GM21390 (cell line): ENCODE measurements around the gene ABO.
"Not testable (repeated sequence)": the region's sequence is repeated elsewhere in the genome, so short reads cannot be mapped to it uniquely, and the experiment has no call there.

Source experiments
- ATAC-seq: cut with Tn5 transposase; IDR thresholded peaks from one replicate; pipeline ENCODE4 v1.9.1; 2021; ENCODE audit not compliant: unreplicated experiment

ABO gene

GRCh38 chr9:133226219-133227171, 48.5 kb downstream of the ABO start:
- ATAC-seq = no peak

GRCh38 chr9:133225171-133226011, 49.6 kb downstream of the ABO start:
- ATAC-seq = no peak

GRCh38 chr9:133224762-133225161, 50.2 kb downstream of the ABO start:
- ATAC-seq = no peak

DNA sequence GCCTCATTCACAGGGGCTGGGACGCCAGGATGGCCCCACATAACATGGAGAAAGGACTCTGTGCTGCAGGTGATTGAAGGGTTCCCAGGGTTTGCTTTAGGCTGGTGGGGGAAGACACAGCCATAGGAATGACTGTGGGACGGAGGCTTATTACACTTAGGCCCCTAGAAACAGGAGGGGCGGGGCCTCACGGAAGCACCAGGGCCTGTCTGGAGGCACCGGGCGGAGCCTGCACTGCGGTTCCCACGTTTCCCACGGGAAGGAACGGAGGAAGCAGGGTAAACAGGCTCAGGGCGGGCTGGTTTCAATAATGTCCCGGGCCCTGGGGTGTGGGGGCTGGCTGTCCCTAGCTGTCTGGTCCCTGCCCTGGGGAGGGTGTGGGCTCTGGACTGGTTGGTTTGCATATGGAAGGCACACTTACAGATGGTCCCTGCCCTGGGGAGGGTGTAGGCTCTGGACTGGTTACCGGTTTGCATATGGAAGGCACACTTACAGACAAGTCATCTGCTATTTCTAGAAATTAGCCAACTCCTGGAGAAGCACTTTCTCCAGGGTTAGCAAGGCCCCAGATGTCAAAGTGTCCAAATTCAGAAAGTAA, 51.7 kb downstream of the ABO start:
- not testable (repeated sequence) for ATAC-seq

- ATAC-seq = not testable (repeated sequence)
These were observed 53.0 kb downstream of the ABO start for GRCh38 chr9:133221994-133222393.

- no peak for ATAC-seq
These were observed 53.7 kb downstream of the ABO start for GRCh38 chr9:133221177-133221809.

DNA sequence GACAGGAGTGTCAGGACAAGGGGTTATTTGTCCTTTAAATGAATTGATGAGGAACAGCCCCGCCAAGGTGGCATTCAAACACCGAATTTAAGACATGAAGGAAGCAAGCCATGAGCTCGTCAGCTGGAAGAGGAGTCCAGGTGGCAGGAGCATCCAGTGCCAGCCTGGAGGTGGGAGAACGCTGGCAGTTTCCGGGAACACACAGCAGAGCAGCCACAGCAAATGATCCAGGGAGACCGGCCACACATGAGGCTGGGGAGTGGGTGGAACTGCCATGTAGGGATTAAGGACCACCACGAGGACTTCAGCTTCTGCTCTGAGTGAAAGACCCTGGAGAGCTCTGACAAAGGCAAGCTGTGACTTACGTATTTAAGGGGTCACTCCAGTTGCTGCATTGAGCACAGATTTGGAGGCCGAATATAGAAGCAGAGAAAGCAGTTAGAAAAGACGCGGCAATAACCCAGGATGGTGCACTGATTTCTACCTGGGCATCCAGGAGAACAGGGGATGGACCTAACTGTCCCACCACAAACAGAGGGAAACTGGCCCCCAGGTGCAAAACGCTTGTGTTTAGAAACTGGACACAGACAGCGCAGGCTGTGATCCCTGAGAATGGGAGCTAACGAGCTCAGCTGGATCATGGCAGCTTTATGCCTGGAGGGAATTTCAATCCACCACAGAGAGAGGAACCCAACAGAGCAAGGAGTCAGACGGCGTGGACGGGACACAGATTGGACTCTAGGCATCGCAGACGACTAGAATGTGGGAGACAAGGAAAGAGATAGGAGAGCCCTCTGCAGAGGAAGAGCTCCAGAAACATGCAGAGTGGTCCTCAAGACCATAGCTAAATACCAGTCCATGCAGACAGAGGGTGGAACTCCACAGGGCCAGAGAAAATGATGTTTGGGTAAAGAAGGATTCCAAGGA, 56.7 kb downstream of the ABO start:
- not testable (repeated sequence) for ATAC-seq

DNA sequence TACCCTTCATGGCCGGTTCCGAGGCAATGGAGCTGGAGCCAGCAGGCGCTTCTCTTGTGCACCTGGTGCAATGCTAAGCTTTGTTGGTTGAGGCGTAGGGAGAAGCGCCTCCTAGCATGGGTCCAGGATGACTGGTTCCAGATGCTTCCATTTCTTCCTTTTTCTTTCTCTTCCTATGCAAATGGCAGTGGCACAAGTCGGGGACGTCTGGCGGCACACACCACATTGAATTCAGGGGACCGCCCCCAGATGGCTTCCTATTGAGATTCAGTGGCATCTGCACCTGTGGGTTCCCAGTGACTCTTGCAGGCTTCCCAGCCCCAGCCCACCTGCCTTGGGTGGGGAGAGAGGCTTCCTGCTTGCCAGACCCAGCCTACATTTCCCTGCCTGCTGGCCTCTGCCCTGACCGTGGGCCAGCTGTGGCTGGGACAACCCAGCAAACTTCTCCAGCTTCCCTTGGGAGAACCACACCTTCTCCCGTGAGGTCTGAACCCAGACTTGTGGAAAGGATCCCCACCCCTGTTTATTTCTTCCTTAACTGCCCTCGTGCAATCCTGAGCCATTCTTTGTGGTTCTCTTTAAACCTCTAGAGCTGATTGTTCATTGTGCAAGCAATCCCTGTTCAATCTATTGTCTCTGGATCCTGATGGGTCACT, 57.5 kb downstream of the ABO start:
- ATAC-seq = not testable (repeated sequence)

DNA sequence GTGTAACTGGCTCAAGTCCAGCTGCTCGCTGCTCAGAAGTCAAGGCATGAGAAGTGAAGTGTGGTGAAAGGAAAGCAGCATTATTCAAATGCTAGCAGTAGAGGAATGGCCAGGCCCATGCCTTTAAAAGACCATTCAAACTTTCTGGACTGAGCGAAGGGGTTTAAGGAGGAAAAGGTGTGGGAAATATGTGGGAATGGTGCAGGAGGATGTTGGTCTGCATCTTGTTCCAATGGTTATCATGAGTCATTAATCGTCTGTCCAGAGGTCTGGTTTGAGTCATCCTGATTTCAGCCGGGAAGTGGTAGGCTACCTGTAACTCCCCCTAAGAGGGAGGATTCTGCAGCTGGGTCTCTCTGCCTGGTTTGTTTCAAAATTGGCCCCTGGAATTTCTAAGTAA, 60.7 kb downstream of the ABO start:
- ATAC-seq = not testable (repeated sequence)

DNA sequence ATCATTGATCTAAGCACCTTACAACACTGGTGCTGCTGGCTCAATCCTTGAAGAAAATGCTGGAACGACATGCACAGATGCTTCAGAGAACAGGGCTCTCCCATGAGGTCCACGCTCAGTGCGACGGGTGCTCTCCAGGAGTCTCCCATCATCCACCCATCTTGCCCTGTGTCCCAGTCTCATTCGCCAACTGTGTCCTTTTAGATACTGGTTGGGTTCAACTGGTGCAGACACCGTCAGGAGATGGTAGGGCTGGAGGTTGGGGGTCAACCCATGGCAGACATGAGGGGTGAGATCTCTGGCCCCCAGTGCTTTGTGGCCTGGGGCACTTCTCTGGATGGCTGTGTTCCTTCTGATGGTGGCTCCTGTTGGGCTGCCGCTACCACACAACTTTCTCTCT, 64.4 kb downstream of the ABO start:
- no peak for ATAC-seq

DNA sequence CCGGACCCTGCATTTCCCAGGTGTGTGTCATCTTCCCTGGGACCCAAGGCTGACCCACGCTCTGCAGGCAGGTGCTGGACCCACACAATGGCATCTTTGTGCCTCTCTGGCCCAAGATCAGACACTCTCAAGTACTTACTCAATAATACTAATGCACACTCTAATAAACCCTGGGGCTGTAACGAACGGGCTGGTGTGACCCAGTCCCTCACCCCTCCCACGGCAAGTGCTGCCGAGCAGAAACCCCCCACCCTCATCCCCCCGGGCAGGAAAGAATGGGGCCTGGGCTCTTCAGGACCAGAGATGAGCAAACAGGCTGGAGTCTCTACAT, 64.8 kb downstream of the ABO start:
- ATAC-seq = no peak

DNA sequence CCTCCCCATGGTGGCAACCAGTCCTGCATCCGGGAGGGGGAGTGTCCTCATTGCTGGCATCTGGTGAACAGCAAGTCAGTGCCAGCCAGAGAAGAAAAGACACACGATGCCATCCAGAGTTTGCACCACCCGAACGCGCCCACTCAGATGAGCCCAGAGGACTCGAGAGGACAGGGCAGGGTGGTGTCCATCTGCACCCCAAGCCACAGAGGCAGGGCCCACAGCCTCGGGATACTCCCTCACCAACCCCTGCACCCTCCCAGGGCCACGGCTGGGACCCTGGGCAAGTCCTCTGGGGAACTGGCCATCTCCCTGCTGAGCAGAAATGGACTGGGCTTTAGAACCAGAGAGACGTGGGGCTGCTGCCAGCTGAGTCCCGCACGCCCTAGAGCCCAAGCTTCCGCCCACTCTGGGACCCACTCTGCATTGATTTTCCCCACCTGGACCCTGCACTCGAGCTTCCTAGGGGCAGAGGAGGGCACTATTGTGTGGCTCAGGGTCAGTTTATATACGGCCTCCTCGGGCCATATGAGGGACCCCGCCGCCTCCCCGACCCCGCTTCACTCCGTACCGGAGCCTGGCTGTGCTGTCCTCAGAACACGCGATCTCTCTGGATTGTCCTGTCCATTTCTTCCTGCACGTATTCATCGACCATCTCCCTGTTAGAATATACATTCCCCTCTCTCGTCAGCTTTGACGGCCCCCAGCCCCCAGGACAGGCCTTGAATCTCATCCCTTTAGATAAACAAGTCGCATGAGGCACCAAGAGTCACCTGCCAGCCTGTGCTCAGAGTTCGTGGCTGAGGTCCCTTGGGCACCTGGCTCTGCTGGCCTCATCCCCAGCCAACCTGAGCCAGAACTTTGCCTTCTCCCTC, 65.4 kb downstream of the ABO start:
- ATAC-seq = not testable (repeated sequence)

DNA sequence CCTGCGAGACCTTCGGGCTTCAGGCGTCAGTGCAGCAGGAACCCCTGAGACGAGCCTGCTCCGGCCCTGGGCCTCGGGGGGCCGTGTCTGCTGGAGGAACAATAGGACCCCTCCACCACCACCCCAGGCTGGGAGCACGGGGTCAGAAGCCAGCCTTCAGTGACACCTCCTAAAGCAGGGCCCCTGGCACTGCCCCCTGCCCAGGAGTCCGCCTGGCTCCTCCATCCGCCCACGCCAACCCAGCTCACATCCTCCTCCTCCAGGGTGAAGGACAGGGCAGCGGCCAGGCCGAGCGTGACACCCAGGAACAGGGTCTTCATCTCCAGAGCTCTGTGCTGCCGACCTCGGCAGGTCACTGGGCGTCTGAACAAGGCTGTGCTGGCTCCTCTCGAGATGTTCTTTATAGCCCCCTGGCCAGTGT, 66.1 kb downstream of the ABO start, which contains the start of gene OBP2B:
OBP2B (minus strand) TSS at position 371 of the 421 bp plus-strand sequence; CDS start at position 320, 51 bp downstream.
- not testable (repeated sequence) for ATAC-seq

GRCh38 chr9:133208171-133208879, 66.7 kb downstream of the ABO start:
- ATAC-seq = not testable (repeated sequence)

GRCh38 chr9:133207540-133208170, 67.3 kb downstream of the ABO start:
- ATAC-seq = no peak

DNA sequence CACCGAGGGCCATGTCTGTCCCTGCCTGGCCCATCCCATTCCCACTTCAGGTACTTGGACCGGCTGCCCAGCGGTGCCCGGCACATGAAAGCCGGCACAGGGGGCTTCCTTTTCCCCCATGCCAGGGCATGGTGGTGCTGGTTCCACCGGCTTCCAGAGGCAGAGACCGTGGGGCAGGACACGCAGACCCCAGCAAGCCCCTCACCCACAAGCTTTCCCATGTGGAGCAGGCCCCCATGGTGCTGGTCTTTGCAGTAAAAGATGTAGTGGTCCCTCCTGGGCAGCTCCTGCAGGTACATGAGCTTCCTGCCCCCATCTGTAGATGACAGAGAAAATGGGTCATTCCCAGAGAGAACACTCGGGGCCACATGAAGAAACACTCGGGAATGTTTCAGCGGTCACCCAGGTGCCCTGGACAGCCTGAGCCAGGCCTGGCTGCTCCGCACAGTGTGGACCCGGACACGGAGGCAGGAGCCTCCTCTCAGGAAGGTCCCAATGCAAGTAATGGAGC, 67.9 kb downstream of the ABO start:
- no peak for ATAC-seq
